ENCODE measurements around the gene SLC9A7.

SLC9A7 gene

GRCh38 chrX:46595084-46595483, 163.8 kb downstream of the SLC9A7 start:
- DNase-seq (ENCODE audit: extremely low read depth, low read depth) = no peak
- TF ChIP-seq CTCF (IDR thresholded peaks at IDR 0.05; ENCODE audit: low read depth, low read length) = no peak

GRCh38 chrX:46589977-46590723, 168.8 kb downstream of the SLC9A7 start:
- no peak for DNase-seq (ENCODE audit: extremely low read depth, low read depth)

GRCh38 chrX:46588263-46588662, 170.7 kb downstream of the SLC9A7 start:
- no peak for DNase-seq (ENCODE audit: extremely low read depth, low read depth)
- no peak for TF ChIP-seq CTCF (IDR thresholded peaks at IDR 0.05; ENCODE audit: low read depth, low read length)

More at GRCh38 chrX:46589977-46590723, 168.8 kb downstream of the SLC9A7 start:
- no peak for TF ChIP-seq CTCF (IDR thresholded peaks at IDR 0.05; ENCODE audit: low read depth, low read length)

GRCh38 chrX:46587753-46588171, 171.2 kb downstream of the SLC9A7 start:
- DNase-seq (ENCODE audit: extremely low read depth, low read depth) = no peak
- TF ChIP-seq CTCF (IDR thresholded peaks at IDR 0.05; ENCODE audit: low read depth, low read length) = no peak

- no peak for TF ChIP-seq CTCF (IDR thresholded peaks at IDR 0.05; ENCODE audit: low read depth, low read length)
- DNase-seq (ENCODE audit: extremely low read depth, low read depth) = no peak
Measured at GRCh38 chrX:46587158-46587557, 171.8 kb downstream of the SLC9A7 start.

GRCh38 chrX:46584736-46585135, 174.2 kb downstream of the SLC9A7 start:
- no peak for TF ChIP-seq CTCF (IDR thresholded peaks at IDR 0.05; ENCODE audit: low read depth, low read length)
- DNase-seq (ENCODE audit: extremely low read depth, low read depth) = no peak

GRCh38 chrX:46582966-46583365, 176.0 kb downstream of the SLC9A7 start:
- no peak for DNase-seq (ENCODE audit: extremely low read depth, low read depth)
- no peak for TF ChIP-seq CTCF (IDR thresholded peaks at IDR 0.05; ENCODE audit: low read depth, low read length)

Data from AG09319 (cell line).